Activated naive CD4-positive, alpha-beta T cell treated with anti-CD3 and anti-CD28 coated beads, Interleukin-2, amount 50 U/mL, for 72 hours (primary cell): ENCODE results near the gene DNASE1L1. TPM values are rescaled to one million over a fixed set of nuclear protein-coding genes. Genes with fewer than 3 reads are reported as not detected.

Experiments
- ATAC-seq, 2 donors: fragments of 150-1000 bp; cut with Tn5 transposase; 2 replicates each; pipeline ENCODE4 v1.10.0; 2021; ENCODE audit warnings: mild to moderate bottlenecking in 2 of 2, moderate library complexity in 2 of 2
- DNase-seq, 2 donors: peaks; one replicate each; pipeline ENCODE4 v3.0.0; 2021 to 2022; ENCODE audit warnings: low spot score in 2 of 2
- H3K27ac Mint-ChIP-seq, 2 donors: one replicate each; pipeline ENCODE4 v1.8.0; 2022; ENCODE audit warnings: mild to moderate bottlenecking in 2 of 2, mixed read lengths in 2 of 2
- H3K36me3 Mint-ChIP-seq, 2 donors: one replicate each; pipeline ENCODE4 v1.8.0; 2022; ENCODE audit warnings: mixed read lengths in 2 of 2
- H3K9me3 Mint-ChIP-seq, 2 donors: one replicate each; pipeline ENCODE4 v1.8.0; 2022; ENCODE audit warnings: mixed read lengths in 2 of 2
- total RNA-seq, 2 donors: library from RNA; stranded (reverse); gene quantifications; one replicate each; pipeline ENCODE4 v1.2.3, GENCODE V29; 2022

The DNASE1L1 gene
- total RNA-seq, 2 donors from 2014 or later: 14.7 to 20.6 TPM

GRCh38 chrX:154426916-154427770 is 18.1 kb upstream of the DNASE1L1 start:
- ATAC-seq: no peak
- H3K27ac Mint-ChIP-seq: no peak overlapping the region
- H3K9me3 Mint-ChIP-seq: no peaks in the 10 kb centered on the region
- no peaks in the 10 kb centered on the region for H3K36me3 Mint-ChIP-seq
- DNase-seq: no peak

DNA sequence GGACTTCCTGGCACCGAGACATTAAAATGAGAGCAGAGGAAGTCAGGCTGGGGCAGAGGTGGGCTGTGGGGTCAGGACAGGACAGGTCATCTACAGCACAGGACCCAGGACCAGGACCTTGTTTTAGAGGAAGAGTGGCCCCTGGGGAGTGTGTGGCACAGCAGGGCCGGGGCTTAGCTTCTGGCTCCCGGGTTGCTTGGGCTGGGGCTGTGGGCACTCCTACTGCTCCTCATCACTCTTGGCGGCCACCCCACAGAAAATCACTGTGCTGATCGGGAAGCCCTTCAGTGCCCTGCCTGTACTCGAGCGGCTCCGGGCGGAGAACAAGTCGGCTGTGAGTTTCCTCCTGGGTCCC is 11.3 kb upstream of the DNASE1L1 start:
- ATAC-seq (no peak), DNase-seq (no peak)
- no peak overlapping the region for H3K27ac Mint-ChIP-seq
- no peaks in the 10 kb centered on the region for H3K9me3 Mint-ChIP-seq
- no peaks in the 10 kb centered on the region for H3K36me3 Mint-ChIP-seq

DNA sequence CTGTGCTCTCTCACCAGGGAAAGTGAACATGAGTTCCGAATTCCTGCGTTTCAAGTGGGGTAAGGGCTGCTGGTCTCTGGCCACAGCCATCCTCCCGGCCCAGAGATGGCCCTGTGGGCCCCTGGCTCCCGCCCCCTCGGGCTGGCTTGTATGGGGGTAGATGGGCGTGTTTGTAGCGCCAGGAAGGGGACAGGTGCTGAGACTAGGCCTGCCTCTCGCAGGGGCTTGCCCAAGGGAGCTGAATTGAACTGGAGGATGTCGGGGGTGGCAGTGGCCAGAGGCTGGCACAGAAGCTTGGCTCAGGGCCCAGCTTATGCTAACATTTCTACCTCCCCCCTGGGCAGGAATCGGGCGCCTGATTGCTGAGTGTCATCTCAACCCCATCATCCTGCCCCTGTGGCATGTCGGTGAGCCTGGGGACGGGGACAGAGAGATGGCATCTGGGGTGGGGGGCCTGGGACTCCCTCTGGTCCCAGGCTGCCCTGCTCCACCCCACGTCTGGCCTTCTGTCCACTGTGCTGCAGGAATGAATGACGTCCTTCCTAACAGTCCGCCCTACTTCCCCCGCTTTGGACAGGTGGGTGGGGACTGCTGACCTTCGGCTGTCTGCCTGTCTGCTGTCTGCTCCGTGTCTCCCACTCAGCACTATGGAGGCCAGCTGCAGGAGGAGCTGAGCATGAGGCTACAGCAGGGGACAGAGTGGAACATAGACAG is 10.8 kb upstream of the DNASE1L1 start:
- Mint-ChIP-seq H3K36me3 (no peaks in the 10 kb centered on the region), H3K9me3 (no peaks in the 10 kb centered on the region), H3K27ac (no peak overlapping the region)
- DNase-seq (no peak), ATAC-seq (no peak)

GRCh38 chrX:154419189-154419588 is 10.1 kb upstream of the DNASE1L1 start:
- no peak overlapping the region for H3K27ac Mint-ChIP-seq
- H3K9me3 Mint-ChIP-seq: no peaks in the 10 kb centered on the region
- no peaks in the 10 kb centered on the region for H3K36me3 Mint-ChIP-seq
- ATAC-seq (no peak), DNase-seq (no peak)

GRCh38 chrX:154417157-154417556 is 8.1 kb upstream of the DNASE1L1 start:
- Mint-ChIP-seq H3K9me3 (no peaks in the 10 kb centered on the region), H3K27ac (no peak overlapping the region), H3K36me3 (no peaks in the 10 kb centered on the region)
- DNase-seq (no peak), ATAC-seq (no peak)

DNA sequence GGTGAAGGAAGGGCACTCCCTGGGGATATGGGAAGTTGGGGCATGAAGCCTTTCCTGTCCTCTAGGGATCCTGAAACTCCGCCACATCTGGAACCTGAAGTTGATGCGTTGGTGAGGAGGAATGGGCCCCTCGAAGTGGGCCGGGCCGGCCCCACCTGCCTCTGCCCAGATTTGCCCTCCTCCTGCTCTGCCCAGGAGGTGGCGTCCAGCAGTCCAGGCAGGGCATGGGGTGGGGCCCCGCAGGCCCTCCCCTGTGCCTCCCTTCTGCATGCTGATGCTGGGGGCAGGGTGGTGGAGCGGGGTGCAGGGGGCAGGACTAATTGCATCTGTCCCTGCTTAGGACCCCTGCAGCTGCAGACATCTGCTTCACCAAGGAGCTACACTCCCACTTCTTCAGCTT is 4.1 kb upstream of the DNASE1L1 start:
- no peaks in the 10 kb centered on the region for H3K36me3 Mint-ChIP-seq
- H3K27ac Mint-ChIP-seq: peak overlapping the region in 1 of 2 donors; percentile 75

DNA sequence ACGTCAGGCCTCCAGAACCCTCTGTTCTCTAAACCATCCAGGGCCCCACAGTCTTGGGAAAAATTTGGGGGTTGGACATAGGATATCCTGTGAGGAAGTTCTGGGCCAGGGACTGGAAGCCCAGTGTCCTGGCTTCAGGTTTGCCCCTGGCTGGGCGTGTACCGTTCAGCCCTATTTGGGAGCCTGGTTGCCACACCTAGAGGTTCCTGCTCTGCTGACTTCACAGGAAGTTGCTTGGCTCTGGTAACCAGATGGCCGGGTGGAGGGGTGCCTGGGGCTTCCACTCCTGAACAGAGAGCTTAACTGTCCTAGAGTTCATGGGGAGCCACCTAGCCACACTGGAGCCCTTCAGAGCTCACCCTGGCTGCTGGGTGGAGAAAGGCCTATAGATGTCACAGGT is 3.4 kb upstream of the DNASE1L1 start:
- ATAC-seq (peak; percentile 37 to 64), DNase-seq (no peak)
- no peaks in the 10 kb centered on the region for H3K36me3 Mint-ChIP-seq
- H3K9me3 Mint-ChIP-seq: no peaks in the 10 kb centered on the region
- peak overlapping the region; percentile 75 to 92 for H3K27ac Mint-ChIP-seq

More for the DNA sequence above, 4.1 kb upstream of the DNASE1L1 start:
- ATAC-seq (no peak), DNase-seq (no peak)
- no peaks in the 10 kb centered on the region for H3K9me3 Mint-ChIP-seq

DNA sequence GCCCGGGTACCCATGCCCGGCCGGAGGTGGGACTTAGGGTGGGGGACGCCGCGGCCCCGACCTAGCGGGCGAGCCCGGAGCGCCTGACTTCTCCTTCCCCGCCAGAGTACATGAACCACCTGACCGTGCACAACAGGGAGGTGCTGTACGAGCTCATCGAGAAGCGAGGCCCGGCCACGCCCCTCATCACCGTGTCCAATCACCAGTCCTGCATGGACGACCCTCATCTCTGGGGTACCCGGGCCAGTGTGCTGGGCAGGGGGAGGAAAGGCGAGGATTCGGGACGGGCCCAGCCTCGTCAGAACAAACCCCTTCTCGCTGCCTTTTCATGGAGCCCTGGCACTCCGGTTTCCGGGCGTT is 2.9 kb upstream of the DNASE1L1 start:
- Mint-ChIP-seq H3K36me3 (no peaks in the 10 kb centered on the region), H3K9me3 (no peaks in the 10 kb centered on the region), H3K27ac (peak overlapping the region in 1 of 2 donors; percentile 75)
- DNase-seq (peak; percentile 51 to 65), ATAC-seq (peak; percentile 83 to 84)

- Mint-ChIP-seq H3K36me3 (no peaks in the 10 kb centered on the region), H3K9me3 (no peaks in the 10 kb centered on the region), H3K27ac (peak overlapping the region; percentile 65 to 81)
- DNase-seq: no peak
- ATAC-seq: no peak
Observed at GRCh38 chrX:154408659-154409221, 314 bp downstream of the DNASE1L1 start.

DNA sequence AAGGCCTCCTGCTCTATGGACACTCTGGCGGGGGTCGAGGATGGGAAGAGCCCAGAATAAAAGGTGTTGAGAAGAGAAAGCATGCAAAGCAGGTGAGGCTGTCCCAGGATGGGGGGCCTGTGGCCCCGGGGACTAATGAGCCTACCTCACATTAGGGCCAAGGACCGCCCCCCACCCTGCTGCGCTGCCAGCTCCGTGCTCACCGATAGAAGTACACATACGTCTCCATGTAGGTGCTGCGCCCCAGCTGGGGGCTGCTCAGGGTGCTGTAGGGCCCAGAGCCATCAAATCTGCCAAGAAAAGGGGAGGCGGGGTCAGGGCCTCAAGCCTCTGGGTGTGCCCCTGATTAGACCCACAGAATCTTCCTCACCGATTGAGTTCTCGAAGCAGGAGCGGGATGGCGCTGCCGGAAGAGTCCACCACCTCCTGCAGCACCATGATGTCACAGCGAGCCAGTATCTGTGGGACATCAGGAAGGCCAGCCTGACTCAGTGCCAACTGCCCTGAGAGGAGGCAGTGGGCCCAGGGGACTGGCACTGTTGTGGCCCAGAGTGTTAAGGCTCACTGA is 4.3 kb downstream of the DNASE1L1 start:
- Mint-ChIP-seq H3K9me3 (no peaks in the 10 kb centered on the region), H3K36me3 (peaks cover 5 to 11% of the 10 kb centered on the region in 2 donors), H3K27ac (peak overlapping the region; percentile 35 to 87)
- ATAC-seq (peak in 1 of 2 donors; percentile 15), DNase-seq (no peak)

GRCh38 chrX:154403858-154404257 is 5.2 kb downstream of the DNASE1L1 start:
- DNase-seq: no peak
- H3K27ac Mint-ChIP-seq: no peak overlapping the region
- peaks cover 14 to 19% of the 10 kb centered on the region in 2 donors for H3K36me3 Mint-ChIP-seq
- no peak for ATAC-seq
- no peaks in the 10 kb centered on the region for H3K9me3 Mint-ChIP-seq

GRCh38 chrX:154403192-154403591 is 5.9 kb downstream of the DNASE1L1 start:
- peaks cover 21 to 26% of the 10 kb centered on the region in 2 donors for H3K36me3 Mint-ChIP-seq
- H3K27ac Mint-ChIP-seq: peak overlapping the region in 1 of 2 donors; percentile 40
- peak in 1 of 2 donors; percentile 9 for ATAC-seq
- H3K9me3 Mint-ChIP-seq: no peaks in the 10 kb centered on the region
- DNase-seq: no peak

GRCh38 chrX:154402622-154403127 is 6.4 kb downstream of the DNASE1L1 start:
- peak overlapping the region in 1 of 2 donors; percentile 96 for H3K27ac Mint-ChIP-seq
- ATAC-seq: peak in 1 of 2 donors; percentile 7
- H3K9me3 Mint-ChIP-seq: no peaks in the 10 kb centered on the region
- DNase-seq: no peak
- H3K36me3 Mint-ChIP-seq: peaks cover 25 to 31% of the 10 kb centered on the region in 2 donors

- Mint-ChIP-seq H3K36me3 (peaks cover 25 to 31% of the 10 kb centered on the region in 2 donors), H3K27ac (peak overlapping the region; percentile 96 to 100), H3K9me3 (no peaks in the 10 kb centered on the region)
- peak in 1 of 2 donors; percentile 1 for ATAC-seq
- no peak for DNase-seq
Observed at GRCh38 chrX:154401918-154402621, 7.0 kb downstream of the DNASE1L1 start.

- Mint-ChIP-seq H3K9me3 (no peaks in the 10 kb centered on the region), H3K27ac (peak overlapping the region; percentile 100), H3K36me3 (peaks cover 25 to 31% of the 10 kb centered on the region in 2 donors)
- ATAC-seq: no peak
- no peak for DNase-seq
Observed at GRCh38 chrX:154401045-154401799, 7.8 kb downstream of the DNASE1L1 start.
